Trophoblast cell (in vitro differentiated cells and primary cell): ENCODE data around the gene FRMD5.

Experiments used
- DNase-seq, 2 donors: peaks; one replicate each; pipeline ENCODE4 v3.0.0-alpha.2; 2016
- H2AFZ ChIP-seq: 2 replicates; pipeline ENCODE4 v1.6.1; 2013; ENCODE audit warnings: low read length, moderate library complexity, mild to moderate bottlenecking; ENCODE audit not compliant: insufficient read depth, poor library complexity
- H2AK5ac ChIP-seq: 2 replicates; pipeline ENCODE4 v1.6.1; 2013; ENCODE audit warnings: mild to moderate bottlenecking, low read length
- H2BK120ac ChIP-seq: 2 replicates; pipeline ENCODE4 v1.6.1; 2013; ENCODE audit warnings: low read length, mild to moderate bottlenecking, moderate library complexity; ENCODE audit not compliant: insufficient read depth, poor library complexity
- H2BK12ac ChIP-seq: 2 replicates; pipeline ENCODE4 v1.6.1; 2013; ENCODE audit warnings: mild to moderate bottlenecking, low read length, moderate library complexity
- H2BK5ac ChIP-seq: 2 replicates; pipeline ENCODE4 v1.6.1; 2013; ENCODE audit warnings: low read length, low read depth, moderate library complexity, mild to moderate bottlenecking; ENCODE audit not compliant: poor library complexity
- H3K14ac ChIP-seq: 2 replicates; pipeline ENCODE4 v1.6.1; 2013; ENCODE audit warnings: mild to moderate bottlenecking, low read length
- H3K18ac ChIP-seq: 2 replicates; pipeline ENCODE4 v1.6.1; 2013; ENCODE audit warnings: mild to moderate bottlenecking, low read length
- H3K23ac ChIP-seq: 2 replicates; pipeline ENCODE4 v1.6.1; 2013; ENCODE audit warnings: low read length
- H3K27ac ChIP-seq: 2 replicates; pipeline ENCODE4 v1.5.1; 2013; ENCODE audit warnings: low read depth, mild to moderate bottlenecking, inconsistent platforms, low read length, moderate library complexity
- H3K27me3 ChIP-seq: 2 replicates; pipeline ENCODE4 v1.6.1; 2013; ENCODE audit warnings: inconsistent platforms, mild to moderate bottlenecking, low read length, moderate library complexity; ENCODE audit not compliant: insufficient read depth
- H3K36me3 ChIP-seq, 2 experiments: 1 replicate in 1 of 2; 2 replicates in 1 of 2; pipeline ENCODE4 v1.6.1; 2013; ENCODE audit warnings: low read length in 2 of 2, mild to moderate bottlenecking in 2 of 2, moderate library complexity in 1 of 2; ENCODE audit not compliant: insufficient read depth in 2 of 2, control insufficient read depth in 1 of 2
- H3K4ac ChIP-seq: 2 replicates; pipeline ENCODE4 v1.6.1; 2013; ENCODE audit warnings: low read depth, mild to moderate bottlenecking, low read length, moderate library complexity
- H3K4me1 ChIP-seq, 2 experiments: 1 replicate in 1 of 2; 2 replicates in 1 of 2; pipeline ENCODE4 v1.6.1; 2013; ENCODE audit warnings: low read length in 2 of 2, mild to moderate bottlenecking in 2 of 2, moderate library complexity in 1 of 2; ENCODE audit not compliant: insufficient read depth in 2 of 2, control insufficient read depth in 1 of 2
- H3K4me2 ChIP-seq: 2 replicates; pipeline ENCODE4 v1.6.1; 2013; ENCODE audit warnings: inconsistent platforms, mild to moderate bottlenecking, low read length, moderate library complexity
- H3K4me3 ChIP-seq: 2 replicates; pipeline ENCODE4 v1.5.1; 2013; ENCODE audit warnings: mild to moderate bottlenecking, low read depth, low read length, inconsistent platforms
- H3K79me1 ChIP-seq: one replicate; pipeline ENCODE4 v1.6.1; 2013; ENCODE audit warnings: low read length
- H3K79me2 ChIP-seq: 2 replicates; pipeline ENCODE4 v1.6.1; 2013; ENCODE audit warnings: low read length, mild to moderate bottlenecking; ENCODE audit not compliant: control insufficient read depth, insufficient read depth, poor library complexity
- H3K9ac ChIP-seq: 2 replicates; pipeline ENCODE4 v1.6.1; 2013; ENCODE audit warnings: mild to moderate bottlenecking, low read length
- H3K9me3 ChIP-seq: 2 replicates; pipeline ENCODE4 v1.6.1; 2013; ENCODE audit warnings: low read depth, mild to moderate bottlenecking, control low read depth, inconsistent platforms, low read length; ENCODE audit not compliant: insufficient read depth
- H4K12ac ChIP-seq: 2 replicates; pipeline ENCODE4 v1.6.1; 2013; ENCODE audit warnings: low read depth, mild to moderate bottlenecking, low read length, moderate library complexity
- H4K8ac ChIP-seq: 2 replicates; pipeline ENCODE4 v1.6.1; 2013; ENCODE audit warnings: low read depth, mild to moderate bottlenecking, low read length, moderate library complexity
- H4K91ac ChIP-seq: one replicate; pipeline ENCODE4 v1.6.1; 2013; ENCODE audit warnings: low read depth, mild to moderate bottlenecking, low read length, moderate library complexity
- WGBS: extraction: QIAGEN DNeasy Blood & Tissue Kit; methylation state at CpG from one replicate; pipeline ENCODE4 v1.1.7; 2013; ENCODE audit warnings: missing lambda C conversion rate; ENCODE audit not compliant: insufficient read length, insufficient coverage; ENCODE audit errors: extremely low coverage; 5-methylcytosine and 5-hydroxymethylcytosine counted together

Gene FRMD5

GRCh38 chr15:43958861-43959330, 236.2 kb downstream of the FRMD5 start:
- Histone ChIP-seq H3K27ac (no peak overlapping the region), H2AFZ (no peak overlapping the region), H4K8ac (no peak overlapping the region), H3K4me1 (no peaks in the 10 kb centered on the region), H3K23ac (no peak overlapping the region), H3K18ac (no peak overlapping the region), H3K27me3 (no peaks in the 10 kb centered on the region), H3K79me2 (no peaks in the 10 kb centered on the region), H3K14ac (no peak overlapping the region), H3K79me1 (no peaks in the 10 kb centered on the region), H3K4ac (no peak overlapping the region), H3K36me3 (no peaks in the 10 kb centered on the region), H2BK120ac (no peak overlapping the region), H2AK5ac (no peak overlapping the region), H4K91ac (no peak overlapping the region), H3K4me2 (no peak overlapping the region), H2BK12ac (no peak overlapping the region), H3K9ac (no peak overlapping the region), H3K9me3 (no peaks in the 10 kb centered on the region), H2BK5ac (no peak overlapping the region), H3K4me3 (no peak overlapping the region), H4K12ac (no peak overlapping the region)
- WGBS, result no CpG with 5 or more reads among the region's 2 CpGs
- no peak for DNase-seq

- Histone ChIP-seq H4K91ac (no peak overlapping the region), H2BK5ac (no peak overlapping the region), H3K4me2 (no peak overlapping the region), H2BK120ac (no peak overlapping the region), H2BK12ac (no peak overlapping the region), H2AFZ (no peak overlapping the region), H3K27me3 (no peaks in the 10 kb centered on the region), H3K9me3 (no peaks in the 10 kb centered on the region), H4K8ac (no peak overlapping the region), H3K4me1 (no peaks in the 10 kb centered on the region), H4K12ac (no peak overlapping the region), H3K79me1 (no peaks in the 10 kb centered on the region), H3K23ac (no peak overlapping the region), H3K36me3 (no peaks in the 10 kb centered on the region), H3K14ac (no peak overlapping the region), H2AK5ac (no peak overlapping the region), H3K79me2 (no peaks in the 10 kb centered on the region), H3K4me3 (no peak overlapping the region), H3K27ac (no peak overlapping the region), H3K9ac (no peak overlapping the region), H3K4ac (no peak overlapping the region), H3K18ac (no peak overlapping the region)
- WGBS, result no CpG with 5 or more reads among the region's 1 CpG
- DNase-seq, result no peak
These were observed 237.3 kb downstream of the FRMD5 start for GRCh38 chr15:43957724-43958123.

- Histone ChIP-seq H2BK12ac (no peak overlapping the region), H2BK5ac (no peak overlapping the region), H3K79me2 (no peaks in the 10 kb centered on the region), H3K27ac (no peak overlapping the region), H3K4me3 (no peak overlapping the region), H4K8ac (no peak overlapping the region), H4K91ac (no peak overlapping the region), H2BK120ac (no peak overlapping the region), H3K14ac (no peak overlapping the region), H3K36me3 (no peaks in the 10 kb centered on the region), H2AK5ac (no peak overlapping the region), H3K4ac (no peak overlapping the region), H3K9me3 (no peaks in the 10 kb centered on the region), H3K79me1 (no peaks in the 10 kb centered on the region), H3K9ac (no peak overlapping the region), H3K4me2 (no peak overlapping the region), H2AFZ (no peak overlapping the region), H3K27me3 (no peaks in the 10 kb centered on the region), H4K12ac (no peak overlapping the region), H3K18ac (no peak overlapping the region), H3K4me1 (no peaks in the 10 kb centered on the region), H3K23ac (no peak overlapping the region)
- WGBS, result no CpG with 5 or more reads among the region's 1 CpG
- no peak for DNase-seq
These were observed 239.9 kb downstream of the FRMD5 start for GRCh38 chr15:43955140-43955539.

GRCh38 chr15:43954181-43954621, 240.9 kb downstream of the FRMD5 start:
- Histone ChIP-seq H4K8ac (no peak overlapping the region), H3K4me2 (no peak overlapping the region), H3K27me3 (no peaks in the 10 kb centered on the region), H3K27ac (no peak overlapping the region), H3K14ac (no peak overlapping the region), H4K91ac (no peak overlapping the region), H3K4ac (no peak overlapping the region), H2BK120ac (no peak overlapping the region), H3K23ac (no peak overlapping the region), H4K12ac (no peak overlapping the region), H3K18ac (no peak overlapping the region), H3K79me1 (no peaks in the 10 kb centered on the region), H3K9ac (no peak overlapping the region), H3K36me3 (no peaks in the 10 kb centered on the region), H3K4me3 (no peak overlapping the region), H2BK5ac (no peak overlapping the region), H2BK12ac (no peak overlapping the region), H3K4me1 (no peaks in the 10 kb centered on the region), H3K9me3 (no peaks in the 10 kb centered on the region), H2AFZ (no peak overlapping the region), H2AK5ac (no peak overlapping the region), H3K79me2 (no peaks in the 10 kb centered on the region)
- no peak for DNase-seq
- no CpG with 5 or more reads among the region's 4 CpGs for WGBS
